GM21619 (cell line): ENCODE measurements around the gene PMF1.
A peak's percentile ranks its signal among the peaks of the same experiment; 100 is the strongest.
"Not testable (repeated sequence)": the region's sequence is repeated elsewhere in the genome, so short reads cannot be mapped to it uniquely, and the experiment has no call there.

Experiments used
- ATAC-seq: cut with Tn5 transposase; IDR thresholded peaks from one replicate; pipeline ENCODE4 v1.9.1; 2021; ENCODE audit not compliant: unreplicated experiment

The PMF1 gene

DNA sequence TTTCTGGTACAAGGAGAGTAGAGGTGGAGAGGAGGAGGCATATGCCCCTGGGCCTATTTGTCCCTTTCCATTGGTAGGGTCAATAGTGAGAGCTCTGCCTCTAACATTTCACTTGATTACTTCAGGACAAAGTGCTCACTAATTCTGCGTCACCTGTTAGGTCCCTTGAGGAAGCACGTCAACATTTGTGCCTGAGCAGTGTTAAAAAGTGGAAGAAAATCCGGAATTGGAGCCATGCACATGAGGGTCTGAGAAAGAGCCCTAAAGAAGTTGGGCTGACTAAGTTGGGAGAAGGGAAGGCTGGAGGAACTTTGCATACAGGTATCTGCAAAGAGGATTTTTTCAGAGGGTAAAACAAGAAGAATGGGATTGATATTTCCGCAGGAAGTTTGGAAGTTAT, 17.0 kb upstream of the PMF1 start:
- ATAC-seq, result no peak

DNA sequence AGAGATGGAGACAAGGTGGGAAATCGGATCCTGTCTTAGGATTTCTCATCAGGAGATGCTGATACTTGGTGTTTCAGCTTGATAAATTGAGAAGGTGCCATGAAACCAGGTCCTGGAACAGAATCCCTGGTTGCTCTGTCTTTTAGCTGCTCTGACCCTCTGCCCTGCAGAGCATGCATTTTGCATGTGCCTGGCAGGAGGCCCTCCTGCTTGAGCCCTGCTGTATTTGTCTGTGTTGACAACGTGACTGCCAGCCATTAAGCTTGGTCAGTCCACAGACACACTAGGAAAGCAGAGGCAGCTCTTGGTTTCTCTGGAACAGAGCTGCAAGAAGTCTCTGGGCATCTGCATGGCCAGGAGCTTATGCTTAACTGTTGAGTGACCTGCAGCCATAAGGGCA, 16.4 kb upstream of the PMF1 start:
- no peak for ATAC-seq

DNA sequence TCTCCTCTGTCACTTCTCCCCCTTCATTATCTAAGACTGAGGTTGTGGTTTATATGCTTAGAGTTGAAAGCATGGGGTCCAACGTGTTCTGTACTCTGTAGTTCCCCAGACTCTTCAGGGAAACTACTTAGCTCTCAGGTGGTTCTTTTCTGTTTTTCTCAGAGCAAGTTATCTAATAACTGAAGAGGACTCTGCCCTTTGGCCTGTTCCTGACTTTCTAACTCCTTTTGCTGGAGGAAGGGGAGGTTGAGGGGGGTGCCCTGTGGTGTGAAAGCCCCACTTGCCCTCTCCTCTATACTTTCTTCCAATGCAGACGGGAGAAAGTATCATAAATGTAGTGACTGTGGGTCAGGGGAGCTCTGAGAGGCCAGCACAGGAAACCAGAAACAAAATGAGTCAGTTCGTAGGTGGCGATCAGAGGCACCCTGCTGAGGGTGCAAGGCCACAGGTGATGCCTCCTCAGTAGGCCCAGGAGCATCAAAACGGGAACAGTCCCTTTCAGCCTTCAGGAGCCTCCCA, 13.9 kb upstream of the PMF1 start:
- no peak for ATAC-seq

DNA sequence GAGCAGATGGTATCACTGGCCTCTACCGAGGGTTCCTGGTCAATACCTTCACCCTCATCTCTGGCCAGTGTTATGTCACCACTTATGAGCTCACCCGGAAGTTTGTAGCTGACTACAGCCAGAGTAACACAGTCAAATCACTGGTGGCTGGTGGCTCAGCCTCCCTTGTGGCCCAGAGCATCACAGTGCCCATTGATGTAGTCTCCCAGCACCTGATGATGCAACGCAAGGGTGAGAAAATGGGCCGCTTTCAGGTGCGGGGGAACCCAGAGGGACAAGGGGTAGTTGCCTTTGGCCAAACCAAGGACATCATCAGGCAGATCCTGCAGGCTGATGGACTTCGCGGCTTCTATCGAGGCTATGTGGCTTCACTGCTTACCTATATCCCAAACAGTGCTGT, 12.8 kb upstream of the PMF1 start:
- ATAC-seq, result no peak

DNA sequence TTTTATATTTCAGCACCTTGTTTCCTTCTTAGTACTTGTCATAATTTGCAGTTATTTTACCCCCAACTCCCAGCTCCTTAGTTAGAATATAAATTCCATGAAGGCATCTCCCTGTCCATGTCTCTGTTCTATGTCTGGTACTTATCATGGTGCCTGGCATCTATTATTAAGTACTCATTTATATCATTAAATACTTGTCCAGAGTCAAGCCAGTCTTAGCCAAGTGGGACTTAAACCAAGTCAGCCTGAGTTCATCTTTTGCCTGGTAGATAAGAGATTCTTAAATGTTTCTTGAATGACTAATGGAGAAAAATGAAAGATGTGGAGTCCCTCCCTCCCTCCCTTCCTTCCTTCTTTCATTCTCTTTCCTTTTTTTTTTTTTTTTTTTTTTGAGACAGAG, 9.5 kb upstream of the PMF1 start:
- no peak for ATAC-seq

DNA sequence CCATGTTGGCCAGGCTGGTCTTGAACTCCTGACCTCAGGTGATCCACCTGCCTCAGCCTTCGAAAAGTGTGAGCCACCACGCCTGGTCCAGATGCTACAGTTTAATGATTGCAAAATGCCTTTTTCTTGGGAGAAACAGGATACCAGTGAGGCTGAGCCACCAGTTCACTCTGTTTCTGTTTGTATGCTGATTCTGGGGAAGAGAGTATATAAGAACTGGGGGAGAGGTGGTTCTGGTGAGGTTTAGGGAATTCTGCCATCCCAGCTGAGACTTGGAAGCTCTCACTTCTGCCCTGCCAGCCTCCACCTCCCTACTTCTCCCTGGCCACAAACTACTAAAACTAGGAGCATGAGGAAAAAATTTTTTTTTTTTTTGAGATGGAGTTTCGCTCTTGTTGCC, 8.1 kb upstream of the PMF1 start:
- no peak for ATAC-seq

DNA sequence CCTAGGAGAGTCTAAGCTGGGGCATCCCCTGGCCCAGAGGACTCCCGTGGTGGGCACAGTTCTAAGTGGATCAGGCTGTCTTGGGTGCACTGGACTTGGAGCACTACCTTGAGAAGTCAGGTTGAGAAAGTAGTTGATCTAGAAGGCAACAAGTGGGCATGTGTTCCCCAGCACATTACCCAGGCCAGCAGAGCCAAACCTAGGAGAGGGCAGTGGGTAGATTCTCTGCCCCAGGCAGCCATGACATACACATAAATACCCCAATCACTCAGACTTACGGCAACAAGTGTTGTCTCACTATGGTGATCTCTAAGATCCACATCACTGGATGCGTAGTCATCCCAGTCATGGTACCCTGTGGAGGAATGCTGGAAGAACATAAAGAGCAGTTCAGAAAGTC, 1.6 kb upstream of the PMF1 start:
- ATAC-seq, result no peak

DNA sequence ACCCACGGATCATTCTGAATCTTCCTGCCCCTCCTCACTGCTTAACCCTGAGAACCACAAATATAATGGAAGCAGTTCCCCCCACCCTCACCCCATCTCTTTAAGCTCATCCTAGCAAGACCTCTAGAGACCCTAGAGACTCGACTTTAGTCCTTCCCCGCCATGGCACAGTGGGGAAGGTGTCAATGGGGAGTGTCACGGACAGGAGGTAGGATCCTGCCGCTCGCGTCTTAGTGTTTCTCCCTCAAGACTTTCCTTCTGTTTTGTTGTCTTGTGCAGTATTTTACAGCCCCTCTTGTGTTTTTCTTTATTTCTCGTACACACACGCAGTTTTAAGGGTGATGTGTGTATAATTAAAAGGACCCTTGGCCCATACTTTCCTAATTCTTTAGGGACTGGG, 677 bp upstream of the PMF1 start:
- ATAC-seq, result no peak

DNA sequence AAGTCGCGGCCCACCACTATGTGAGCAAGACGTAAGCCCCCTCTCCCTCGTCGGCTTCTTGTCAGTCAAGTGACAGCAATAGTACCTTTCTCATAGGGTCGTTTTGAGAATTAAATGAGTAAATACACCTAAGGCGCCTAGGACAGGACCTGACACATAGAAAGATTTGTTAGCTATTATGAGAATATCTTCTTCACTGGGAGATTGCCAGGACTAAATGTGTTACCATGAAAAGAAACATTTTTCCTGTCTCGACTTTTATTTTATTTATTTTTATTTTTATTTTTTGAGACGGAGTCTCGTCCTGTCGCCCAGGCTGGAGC, 798 bp downstream of the PMF1 start:
- no peak for ATAC-seq

DNA sequence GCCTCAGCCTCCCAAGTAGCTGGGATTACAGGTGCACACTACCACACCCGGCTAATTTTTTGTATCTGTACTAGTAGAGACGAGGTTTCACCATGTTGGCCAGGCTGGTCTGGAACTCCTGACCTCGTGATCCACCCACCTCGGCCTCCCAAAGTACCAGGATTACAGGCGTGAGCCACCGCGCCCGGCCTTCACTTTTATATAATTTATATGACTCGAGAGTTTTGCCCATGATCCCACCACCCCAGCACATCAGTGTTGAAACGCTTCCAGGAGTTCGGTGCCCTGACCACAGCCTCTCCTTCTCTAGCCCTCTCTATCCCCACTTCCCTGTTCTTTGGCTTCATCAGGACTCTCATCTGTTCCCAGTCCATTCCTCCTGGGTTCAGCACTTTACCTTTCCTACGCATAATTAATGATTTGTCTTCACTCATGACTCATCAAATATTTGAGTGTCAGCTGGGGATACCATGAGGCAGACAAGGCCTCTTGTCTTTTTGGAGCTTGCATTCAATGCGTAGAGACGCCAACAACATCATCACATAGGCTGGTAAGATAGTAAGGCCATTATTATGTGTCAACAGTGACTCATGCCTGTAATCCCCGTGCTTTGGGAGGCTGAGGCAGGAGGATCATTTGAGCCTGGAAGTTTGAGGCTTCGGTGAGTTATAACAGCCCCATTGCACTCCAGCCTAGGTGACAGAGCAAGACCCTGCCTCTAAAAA, 1.4 kb downstream of the PMF1 start:
- ATAC-seq, result no peak

DNA sequence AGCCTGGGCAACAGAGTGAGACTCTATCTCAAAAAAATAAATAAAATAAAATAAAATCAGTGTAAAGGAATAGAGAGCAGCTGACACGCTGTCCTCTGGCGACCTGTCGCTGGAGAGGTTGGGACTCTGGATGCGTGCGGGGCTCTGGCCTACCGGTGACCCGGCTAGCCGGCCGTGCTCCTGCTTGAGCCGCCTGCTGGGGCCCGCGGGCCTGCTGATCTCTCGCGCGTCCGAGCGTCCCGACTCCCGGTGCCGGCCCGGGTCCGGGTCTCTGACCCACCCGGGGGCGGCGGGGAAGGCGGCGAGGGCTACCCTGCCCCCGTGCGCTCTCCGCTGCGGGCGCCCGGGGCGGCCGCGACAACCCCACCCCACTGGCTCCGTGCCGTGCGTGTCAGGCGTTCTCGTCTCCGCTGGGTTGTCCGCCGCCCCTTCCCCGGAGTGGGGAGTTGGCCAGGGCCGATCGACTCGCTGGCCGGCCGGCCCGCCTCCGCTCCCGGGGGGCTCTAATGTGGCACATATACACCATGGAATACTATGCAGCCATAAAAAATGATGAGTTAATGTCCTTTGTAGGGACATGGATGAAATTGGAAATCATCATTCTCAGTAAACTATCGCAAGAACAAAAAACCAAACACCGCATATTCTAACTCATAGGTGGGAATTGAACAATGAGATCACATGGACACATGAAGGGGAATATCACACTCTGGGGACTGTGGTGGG, 3.7 kb downstream of the PMF1 start:
- ATAC-seq, result not testable (repeated sequence)

DNA sequence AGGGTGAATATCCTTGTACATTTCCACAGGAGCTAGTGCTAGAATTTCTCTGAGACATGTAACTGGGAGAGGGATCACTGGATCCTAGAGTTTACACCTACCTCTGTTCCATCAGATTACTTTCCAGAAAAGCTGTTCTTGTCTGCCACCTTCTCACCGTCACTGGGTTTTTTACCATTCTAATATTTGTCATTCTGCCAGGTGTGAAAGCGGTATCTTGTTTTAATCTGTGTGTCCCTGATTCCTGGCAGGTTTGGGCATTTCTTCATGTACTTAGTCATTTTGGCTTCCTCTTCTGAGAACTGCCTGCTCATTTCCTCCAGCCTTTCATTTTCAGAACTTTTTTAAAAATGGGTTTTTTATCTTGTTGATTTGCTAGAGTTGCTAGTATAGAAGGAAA, 5.1 kb downstream of the PMF1 start:
- ATAC-seq, result no peak

DNA sequence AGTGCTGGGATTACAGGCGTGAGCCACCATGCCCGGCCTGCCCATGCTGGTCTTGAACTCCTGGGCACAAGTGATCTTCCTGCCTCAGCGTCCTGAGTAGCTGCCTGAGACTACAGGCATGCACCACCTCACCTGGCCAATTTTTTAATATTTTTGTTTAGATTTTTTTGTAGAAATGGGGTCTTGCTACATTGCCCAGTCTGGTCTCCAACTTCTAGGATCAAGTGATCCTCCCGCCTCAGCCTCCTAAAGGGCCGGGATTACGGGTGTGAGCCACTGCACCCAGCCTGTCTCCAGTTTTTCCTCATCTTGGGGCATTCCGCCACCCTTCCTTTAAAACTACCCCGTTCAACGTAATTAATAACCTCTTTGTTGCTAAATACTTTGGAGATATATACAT, 7.4 kb downstream of the PMF1 start:
- no peak for ATAC-seq

DNA sequence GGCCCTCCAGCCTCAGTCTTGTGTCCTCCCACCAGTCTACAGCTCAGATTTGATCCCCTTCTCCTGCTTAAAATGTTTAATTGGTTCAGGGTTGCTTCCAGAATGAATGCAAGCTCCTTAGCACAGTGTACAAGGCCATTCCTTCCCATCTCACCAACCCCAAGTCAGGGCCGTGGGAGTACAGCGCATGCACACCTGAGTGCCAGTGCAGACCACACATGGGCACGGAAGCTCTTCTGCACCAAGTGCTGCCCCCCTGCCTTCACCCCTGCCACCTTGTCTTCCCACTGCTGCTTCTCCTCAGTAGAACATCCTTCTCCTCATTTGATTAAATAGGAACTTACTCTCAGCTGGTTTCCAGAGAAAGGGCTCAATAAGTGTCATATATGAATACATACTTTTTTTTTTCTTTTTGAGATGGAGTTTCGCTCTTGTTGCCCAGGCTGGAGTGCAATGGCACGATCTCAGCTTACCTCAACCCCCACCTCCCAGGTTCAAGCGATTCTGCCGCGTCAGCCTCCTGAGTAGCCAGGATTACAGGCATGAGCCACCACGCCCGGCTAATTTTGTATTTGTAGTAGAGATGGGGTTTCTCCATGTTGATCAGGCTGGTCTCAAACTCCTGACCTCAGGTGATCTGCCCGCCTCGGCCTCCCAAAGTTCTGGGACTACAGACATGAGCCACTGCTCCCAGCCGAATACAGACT, 9.3 kb downstream of the PMF1 start:
- no peak for ATAC-seq

DNA sequence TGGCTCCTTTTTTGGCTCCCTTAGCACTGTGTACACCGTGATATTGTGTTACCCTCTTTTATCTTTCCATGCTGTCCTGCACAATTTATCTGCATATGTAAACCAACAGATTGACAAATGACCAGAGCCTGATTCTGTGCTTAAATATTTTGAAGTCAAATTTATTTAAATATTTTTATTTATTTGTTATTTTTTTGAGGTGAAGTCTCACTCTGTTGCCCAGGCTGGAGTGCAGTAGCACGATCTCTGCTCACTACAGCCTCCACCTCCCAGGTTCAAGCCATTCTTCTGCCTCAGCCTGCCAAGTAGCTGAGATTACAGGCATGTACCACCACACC, 12.8 kb downstream of the PMF1 start:
- no peak for ATAC-seq

DNA sequence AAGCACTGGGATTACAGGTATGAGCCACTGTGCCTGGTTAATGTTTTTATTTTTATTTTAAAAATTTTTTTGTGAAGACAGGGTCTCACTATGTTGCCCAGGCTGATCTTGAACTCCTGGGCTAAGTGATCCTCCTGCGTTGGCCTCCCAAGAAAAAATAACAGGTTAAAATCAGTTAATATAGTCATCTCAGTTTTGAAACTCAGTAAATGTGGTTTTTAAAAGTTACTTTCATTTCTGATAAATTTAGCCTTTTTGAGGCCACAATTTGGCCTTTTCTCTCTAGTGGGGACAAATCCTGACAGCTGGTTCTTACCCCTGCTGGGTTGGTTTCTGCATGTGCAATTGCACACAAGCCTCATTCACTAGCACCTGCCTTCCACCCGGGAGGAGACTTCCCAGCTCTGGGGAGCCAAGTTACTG, 13.3 kb downstream of the PMF1 start:
- peak; percentile 65 for ATAC-seq

DNA sequence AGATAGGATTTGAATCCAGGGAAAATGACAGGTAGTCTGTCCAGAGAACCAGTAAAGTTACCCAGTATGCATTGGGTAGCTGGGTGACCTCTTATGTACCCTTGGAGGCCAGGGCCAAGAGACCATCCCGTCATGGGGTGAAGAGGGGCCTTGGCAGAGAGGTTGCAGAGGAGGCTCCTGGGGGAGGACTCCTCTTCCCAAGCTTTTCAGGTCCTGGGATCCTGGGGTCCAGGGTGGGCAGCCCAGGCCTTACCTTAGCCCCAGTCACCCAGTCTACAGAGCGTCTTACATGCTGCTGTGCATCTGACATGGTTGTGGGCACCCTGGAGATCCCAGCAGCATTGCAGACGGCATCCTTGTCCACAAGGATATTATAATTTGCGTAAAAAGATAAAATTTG, 14.0 kb downstream of the PMF1 start:
- ATAC-seq, result peak; percentile 8

DNA sequence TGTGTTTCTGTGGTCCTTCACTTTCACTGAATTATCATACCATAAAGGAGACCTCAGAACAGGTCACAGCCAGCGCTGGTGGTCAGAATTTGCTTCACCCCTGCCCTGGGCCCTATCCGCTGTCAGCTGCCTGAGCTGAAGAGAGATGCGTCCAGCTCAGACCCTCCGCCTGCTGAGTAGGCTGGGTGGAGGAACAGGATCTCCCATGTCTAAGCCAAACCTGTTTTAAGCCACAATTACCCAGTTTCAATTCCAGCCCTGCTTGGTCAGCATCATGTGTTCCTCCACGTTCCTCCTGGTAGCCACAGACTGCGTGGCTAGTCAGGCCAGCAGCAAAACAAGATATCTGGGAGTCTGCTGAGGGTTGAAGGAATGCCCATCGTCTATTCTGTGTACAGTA, 15.7 kb downstream of the PMF1 start:
- ATAC-seq, result no peak

DNA sequence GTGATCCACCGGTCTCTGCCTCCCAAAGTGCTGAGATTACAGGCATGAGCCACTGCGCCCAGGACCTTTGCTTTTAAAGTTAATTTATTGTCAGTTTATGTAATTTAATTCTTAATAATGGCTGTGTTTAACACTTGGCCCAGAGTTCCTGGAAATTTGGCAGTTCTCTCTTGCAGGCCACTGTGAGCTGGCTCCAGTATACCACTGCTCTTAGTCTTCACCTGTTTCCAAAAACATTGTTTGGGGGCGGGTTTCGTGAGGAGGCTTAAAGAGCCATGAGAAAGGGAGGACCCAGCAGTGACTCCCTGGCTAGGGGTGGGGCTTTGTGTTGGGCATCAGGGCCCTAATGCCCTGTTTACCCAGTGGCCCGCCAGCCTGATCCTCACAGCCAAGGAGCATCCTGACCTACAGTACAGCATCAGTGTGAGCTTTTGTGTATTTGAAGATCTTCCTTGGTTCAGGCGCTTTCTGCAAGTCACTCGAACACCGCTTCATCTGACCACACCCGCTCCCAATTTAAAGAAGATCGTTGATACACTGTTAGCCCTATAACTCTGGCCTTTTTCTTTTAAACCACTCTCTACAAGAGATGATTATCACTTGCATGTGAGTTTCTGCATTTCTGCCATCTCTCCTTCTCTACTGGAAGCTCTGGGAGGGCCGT, 17.1 kb downstream of the PMF1 start:
- no peak for ATAC-seq

DNA sequence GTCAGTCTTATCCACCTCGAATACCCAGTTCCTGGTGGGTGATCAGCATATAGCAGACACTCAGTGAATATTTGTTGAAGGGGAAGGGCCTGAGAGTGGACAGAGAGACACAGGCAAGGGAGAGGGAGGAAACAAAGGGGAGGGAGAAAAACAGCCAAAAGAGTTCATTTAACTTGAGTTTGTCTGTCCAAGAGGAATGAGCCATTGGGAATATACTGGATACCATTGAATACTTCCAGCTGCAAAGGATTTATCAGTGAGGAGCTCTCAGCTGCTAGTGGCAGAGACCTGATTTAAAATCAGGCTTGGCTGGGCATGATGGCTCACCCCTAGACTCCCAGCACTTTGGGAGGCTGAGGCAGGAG, 17.6 kb downstream of the PMF1 start:
- ATAC-seq, result no peak

DNA sequence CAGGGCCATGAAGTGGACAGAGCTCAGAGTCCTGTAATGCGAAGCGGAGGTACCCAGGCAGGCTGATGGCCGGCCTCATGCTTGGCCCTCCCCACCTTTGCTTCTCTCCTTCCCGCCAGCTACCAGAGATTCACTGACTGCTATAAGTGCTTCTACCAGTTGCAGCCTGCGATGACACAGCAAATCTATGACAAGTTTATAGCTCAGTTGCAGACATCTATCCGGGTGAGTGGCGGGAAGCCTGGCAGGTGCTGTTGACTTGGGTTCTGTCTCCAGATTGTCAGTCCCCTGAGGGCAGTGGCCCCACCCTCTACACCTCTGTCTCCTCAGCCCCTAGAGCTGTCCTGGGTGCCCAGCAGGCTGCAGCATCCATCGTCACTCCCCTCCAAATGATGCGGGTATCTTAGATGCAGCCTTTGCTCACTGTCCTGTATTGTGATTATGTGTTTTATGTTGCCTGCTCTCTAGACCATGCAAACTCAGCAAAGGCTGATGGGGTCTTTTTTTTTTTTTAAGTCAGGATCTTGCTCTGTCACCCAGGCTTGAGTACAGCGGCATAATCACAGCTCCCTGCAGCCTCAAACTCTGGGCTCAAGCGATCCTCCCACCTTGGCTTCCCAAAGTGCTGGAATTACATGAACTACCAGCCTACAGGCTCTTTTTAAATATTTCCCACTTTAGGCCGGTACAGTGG, 19.5 kb downstream of the PMF1 start:
- ATAC-seq, result no peak
